Measurements from ENCODE around the gene CA10.

The CA10 gene

GRCh38 chr17:52105591-52105990, 52.9 kb downstream of the CA10 start:
- no peak overlapping the region for H3K4me2 ChIP-seq (ENCODE audit: insufficient read depth, low read length)
- no peak for DNase-seq
- no peak overlapping the region for H3K27ac ChIP-seq (ENCODE audit: low read length)
- no peak overlapping the region for H3K9ac ChIP-seq (ENCODE audit: low read depth, low read length)
- ATAC-seq (ENCODE audit: insufficient read depth, low read depth), result no peak
- H3K27me3 ChIP-seq (ENCODE audit: insufficient read depth, low read length, poor library complexity), result peaks cover under 1% of the 10 kb centered on the region
- H3K79me2 ChIP-seq (ENCODE audit: insufficient read depth, low read length), result no peaks in the 10 kb centered on the region
- no peaks in the 10 kb centered on the region for H4K20me1 ChIP-seq (ENCODE audit: insufficient read depth, low read length)
- H3K4me3 ChIP-seq (ENCODE audit: low read depth in 1 of 2, low read length in 2 of 2), result no peak overlapping the region
- H2AFZ ChIP-seq (ENCODE audit: low read depth, low read length), result no peak overlapping the region
- no peaks in the 10 kb centered on the region for H3K4me1 ChIP-seq (ENCODE audit: insufficient read depth, low read length)
- no peaks in the 10 kb centered on the region for H3K9me3 ChIP-seq (ENCODE audit: insufficient read depth, low read length, severe bottlenecking)
- H3K36me3 ChIP-seq (ENCODE audit: insufficient read depth, low read length), result no peaks in the 10 kb centered on the region
- TF ChIP-seq EZH2 (IDR thresholded peaks at IDR 0.05; ENCODE audit: borderline replicate concordance, low read depth, low read length, severe bottlenecking), result no peak
- TF ChIP-seq, protein P1, sequence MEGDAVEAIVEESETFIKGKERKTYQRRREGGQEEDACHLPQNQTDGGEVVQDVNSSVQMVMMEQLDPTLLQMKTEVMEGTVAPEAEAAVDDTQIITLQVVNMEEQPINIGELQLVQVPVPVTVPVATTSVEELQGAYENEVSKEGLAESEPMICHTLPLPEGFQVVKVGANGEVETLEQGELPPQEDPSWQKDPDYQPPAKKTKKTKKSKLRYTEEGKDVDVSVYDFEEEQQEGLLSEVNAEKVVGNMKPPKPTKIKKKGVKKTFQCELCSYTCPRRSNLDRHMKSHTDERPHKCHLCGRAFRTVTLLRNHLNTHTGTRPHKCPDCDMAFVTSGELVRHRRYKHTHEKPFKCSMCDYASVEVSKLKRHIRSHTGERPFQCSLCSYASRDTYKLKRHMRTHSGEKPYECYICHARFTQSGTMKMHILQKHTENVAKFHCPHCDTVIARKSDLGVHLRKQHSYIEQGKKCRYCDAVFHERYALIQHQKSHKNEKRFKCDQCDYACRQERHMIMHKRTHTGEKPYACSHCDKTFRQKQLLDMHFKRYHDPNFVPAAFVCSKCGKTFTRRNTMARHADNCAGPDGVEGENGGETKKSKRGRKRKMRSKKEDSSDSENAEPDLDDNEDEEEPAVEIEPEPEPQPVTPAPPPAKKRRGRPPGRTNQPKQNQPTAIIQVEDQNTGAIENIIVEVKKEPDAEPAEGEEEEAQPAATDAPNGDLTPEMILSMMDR (IDR thresholded peaks at IDR 0.05; ENCODE audit: borderline replicate concordance, extremely low read depth, low read length, poor library complexity, severe bottlenecking), result no peak

DNA sequence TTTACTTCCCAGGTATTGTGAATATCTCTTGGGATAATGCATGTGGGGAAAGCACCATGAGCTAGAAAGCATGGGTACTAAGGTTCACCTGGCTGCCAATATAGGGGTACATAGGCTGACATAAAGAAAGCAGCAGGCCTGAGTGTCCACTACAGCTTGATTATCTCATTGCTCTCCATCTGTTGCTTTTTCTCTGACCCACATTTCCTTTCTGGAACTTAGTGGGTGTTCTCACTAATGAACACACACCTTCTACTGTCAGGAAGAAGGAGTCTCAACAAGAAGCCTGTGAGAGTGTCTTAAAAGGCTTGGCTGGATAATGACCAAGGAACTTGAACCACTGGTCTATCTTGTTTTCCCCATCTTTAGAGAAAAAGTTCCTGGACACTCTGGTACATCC, 62.5 kb downstream of the CA10 start:
- Histone ChIP-seq H3K9ac (ENCODE audit: low read depth, low read length) (no peak overlapping the region), H3K36me3 (ENCODE audit: insufficient read depth, low read length) (no peaks in the 10 kb centered on the region), H3K27me3 (ENCODE audit: insufficient read depth, low read length, poor library complexity) (peaks cover 4% of the 10 kb centered on the region), H3K4me3 (ENCODE audit: low read depth in 1 of 2, low read length in 2 of 2) (no peak overlapping the region), H3K27ac (ENCODE audit: low read length) (no peak overlapping the region), H2AFZ (ENCODE audit: low read depth, low read length) (no peak overlapping the region), H3K79me2 (ENCODE audit: insufficient read depth, low read length) (no peaks in the 10 kb centered on the region), H3K4me1 (ENCODE audit: insufficient read depth, low read length) (no peaks in the 10 kb centered on the region), H4K20me1 (ENCODE audit: insufficient read depth, low read length) (no peaks in the 10 kb centered on the region), H3K9me3 (ENCODE audit: insufficient read depth, low read length, severe bottlenecking) (no peaks in the 10 kb centered on the region), H3K4me2 (ENCODE audit: insufficient read depth, low read length) (no peak overlapping the region)
- TF ChIP-seq EZH2 (IDR thresholded peaks at IDR 0.05; ENCODE audit: borderline replicate concordance, low read depth, low read length, severe bottlenecking), result no peak
- TF ChIP-seq, protein P1 (IDR thresholded peaks at IDR 0.05; ENCODE audit: borderline replicate concordance, extremely low read depth, low read length, poor library complexity, severe bottlenecking), result no peak
- no peak for DNase-seq
- ATAC-seq (ENCODE audit: insufficient read depth, low read depth), result no peak

DNA sequence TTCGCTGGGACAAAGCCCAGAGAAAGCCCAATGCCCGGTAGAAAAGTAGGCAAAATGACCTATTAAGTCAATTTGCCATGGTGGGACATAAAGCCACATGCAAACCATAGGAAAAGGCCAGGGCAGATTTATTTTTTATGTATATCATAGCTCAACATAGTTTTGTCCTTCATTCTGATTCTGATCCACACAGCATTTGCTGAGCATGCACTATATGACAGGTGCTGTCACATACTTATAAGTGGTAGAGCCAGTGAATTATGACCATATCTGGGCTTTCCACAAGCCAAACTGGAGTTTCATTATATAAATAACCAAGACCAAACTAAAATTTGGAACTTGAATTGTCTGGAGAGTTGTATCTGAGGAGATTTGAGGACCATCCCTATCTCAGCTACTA, 74.3 kb downstream of the CA10 start:
- Histone ChIP-seq H3K4me3 (ENCODE audit: low read depth in 1 of 2, low read length in 2 of 2) (no peak overlapping the region), H2AFZ (ENCODE audit: low read depth, low read length) (no peak overlapping the region), H3K36me3 (ENCODE audit: insufficient read depth, low read length) (no peaks in the 10 kb centered on the region), H3K27ac (ENCODE audit: low read length) (no peak overlapping the region), H3K4me2 (ENCODE audit: insufficient read depth, low read length) (no peak overlapping the region), H3K4me1 (ENCODE audit: insufficient read depth, low read length) (no peaks in the 10 kb centered on the region), H3K9me3 (ENCODE audit: insufficient read depth, low read length, severe bottlenecking) (no peaks in the 10 kb centered on the region), H3K9ac (ENCODE audit: low read depth, low read length) (no peak overlapping the region), H4K20me1 (ENCODE audit: insufficient read depth, low read length) (no peaks in the 10 kb centered on the region), H3K27me3 (ENCODE audit: insufficient read depth, low read length, poor library complexity) (no peaks in the 10 kb centered on the region), H3K79me2 (ENCODE audit: insufficient read depth, low read length) (no peaks in the 10 kb centered on the region)
- TF ChIP-seq, protein P1 (IDR thresholded peaks at IDR 0.05; ENCODE audit: borderline replicate concordance, extremely low read depth, low read length, poor library complexity, severe bottlenecking), result no peak
- TF ChIP-seq EZH2 (IDR thresholded peaks at IDR 0.05; ENCODE audit: borderline replicate concordance, low read depth, low read length, severe bottlenecking), result no peak
- ATAC-seq (ENCODE audit: insufficient read depth, low read depth) (no peak), DNase-seq (no peak)

DNA sequence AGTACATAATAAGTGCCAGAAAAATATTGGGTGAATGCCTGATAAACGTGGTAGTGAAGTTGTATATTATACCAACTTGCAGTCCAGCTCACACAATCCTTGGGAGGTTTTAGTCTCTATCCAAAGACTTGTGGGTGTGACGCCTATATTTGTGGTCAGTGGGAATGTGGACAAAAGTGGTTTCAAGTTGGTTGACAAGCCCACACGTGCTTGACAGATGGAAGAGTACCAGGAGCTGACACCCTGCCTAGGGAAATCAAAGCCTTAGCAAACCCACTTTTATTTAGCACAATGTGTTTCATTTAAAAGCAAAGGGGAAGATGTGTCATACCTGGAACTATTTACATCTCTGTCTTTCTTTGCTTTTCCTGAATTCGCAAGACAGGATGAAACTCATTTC, 79.0 kb downstream of the CA10 start:
- Histone ChIP-seq H4K20me1 (ENCODE audit: insufficient read depth, low read length) (no peaks in the 10 kb centered on the region), H3K27me3 (ENCODE audit: insufficient read depth, low read length, poor library complexity) (no peaks in the 10 kb centered on the region), H3K9me3 (ENCODE audit: insufficient read depth, low read length, severe bottlenecking) (no peaks in the 10 kb centered on the region), H2AFZ (ENCODE audit: low read depth, low read length) (no peak overlapping the region), H3K4me2 (ENCODE audit: insufficient read depth, low read length) (no peak overlapping the region), H3K4me1 (ENCODE audit: insufficient read depth, low read length) (no peaks in the 10 kb centered on the region), H3K36me3 (ENCODE audit: insufficient read depth, low read length) (no peaks in the 10 kb centered on the region), H3K79me2 (ENCODE audit: insufficient read depth, low read length) (no peaks in the 10 kb centered on the region), H3K9ac (ENCODE audit: low read depth, low read length) (no peak overlapping the region), H3K4me3 (ENCODE audit: low read depth in 1 of 2, low read length in 2 of 2) (no peak overlapping the region), H3K27ac (ENCODE audit: low read length) (no peak overlapping the region)
- no peak for ATAC-seq (ENCODE audit: insufficient read depth, low read depth)
- no peak for DNase-seq
- no peak for TF ChIP-seq EZH2 (IDR thresholded peaks at IDR 0.05; ENCODE audit: borderline replicate concordance, low read depth, low read length, severe bottlenecking)
- TF ChIP-seq, protein P1 (IDR thresholded peaks at IDR 0.05; ENCODE audit: borderline replicate concordance, extremely low read depth, low read length, poor library complexity, severe bottlenecking), result no peak

Measured in DND-41 (cell line).